ENCODE data around the gene GGTLC2.
"Not testable (repeated sequence)": the region's sequence is repeated elsewhere in the genome, so short reads cannot be mapped to it uniquely, and the experiment has no call there.

GGTLC2 gene

GRCh38 chr22:22642255-22642654 is 2.2 kb upstream of the GGTLC2 start:
- FAIRE-seq: not testable (repeated sequence)

GRCh38 chr22:22645969-22646368 is 1.6 kb downstream of the GGTLC2 start:
- not testable (repeated sequence) for FAIRE-seq

- not testable (repeated sequence) for FAIRE-seq
These were observed 3.5 kb downstream of the GGTLC2 start for GRCh38 chr22:22647952-22648351.

- not testable (repeated sequence) for FAIRE-seq
These were observed 4.6 kb downstream of the GGTLC2 start for GRCh38 chr22:22648863-22649536.

GRCh38 chr22:22649761-22650160 is 5.3 kb downstream of the GGTLC2 start:
- not testable (repeated sequence) for FAIRE-seq

- FAIRE-seq: not testable (repeated sequence)
These were observed 6.0 kb downstream of the GGTLC2 start for GRCh38 chr22:22650398-22650797.

GRCh38 chr22:22650803-22651515 is 6.5 kb downstream of the GGTLC2 start:
- FAIRE-seq: not testable (repeated sequence)

GRCh38 chr22:22651593-22651992 is 7.2 kb downstream of the GGTLC2 start:
- not testable (repeated sequence) for FAIRE-seq

- FAIRE-seq: not testable (repeated sequence)
These were observed 7.7 kb downstream of the GGTLC2 start for GRCh38 chr22:22652102-22652501.

- not testable (repeated sequence) for FAIRE-seq
These were observed 8.2 kb downstream of the GGTLC2 start for GRCh38 chr22:22652573-22652972.

- FAIRE-seq: not testable (repeated sequence)
These were observed 9.4 kb downstream of the GGTLC2 start for GRCh38 chr22:22653677-22654381.

GRCh38 chr22:22655452-22656290 is 11.3 kb downstream of the GGTLC2 start:
- FAIRE-seq: no peak

- no peak for FAIRE-seq
These were observed 13.3 kb downstream of the GGTLC2 start for GRCh38 chr22:22657712-22658111.

GRCh38 chr22:22661275-22661674 is 16.9 kb downstream of the GGTLC2 start:
- no peak for FAIRE-seq

GRCh38 chr22:22662095-22662494 is 17.7 kb downstream of the GGTLC2 start:
- FAIRE-seq: no peak

GRCh38 chr22:22663861-22664800 is 19.7 kb downstream of the GGTLC2 start:
- FAIRE-seq: no peak

- FAIRE-seq: no peak
These were observed 22.1 kb downstream of the GGTLC2 start for GRCh38 chr22:22666307-22667091.

GRCh38 chr22:22667966-22668880 is 23.8 kb downstream of the GGTLC2 start:
- FAIRE-seq: no peak

GRCh38 chr22:22669093-22669492 is 24.7 kb downstream of the GGTLC2 start:
- no peak for FAIRE-seq

Data from endometrium (tissue), 2 donors.